Ectodermal cell (in vitro differentiated cells): ENCODE data around the gene CDC42EP5.
A peak's percentile ranks its signal among the peaks of the same experiment; 100 is the strongest.
"Not testable (repeated sequence)": the region's sequence is repeated elsewhere in the genome, so short reads cannot be mapped to it uniquely, and the experiment has no call there.

ENCODE experiments used
- H3K27ac ChIP-seq: 2 replicates; pipeline ENCODE4 v1.7.0; 2013; ENCODE audit warnings: mild to moderate bottlenecking, low read depth, low read length; ENCODE audit not compliant: insufficient read depth, poor library complexity, severe bottlenecking
- H3K27me3 ChIP-seq: 2 replicates; pipeline ENCODE4 v1.7.0; 2013; ENCODE audit warnings: mild to moderate bottlenecking, low read length; ENCODE audit not compliant: insufficient read depth, control insufficient read depth, poor library complexity, severe bottlenecking
- H3K36me3 ChIP-seq: one replicate; pipeline ENCODE4 v1.7.0; 2013; ENCODE audit warnings: low read length; ENCODE audit not compliant: control insufficient read depth, insufficient read depth
- H3K4me1 ChIP-seq: one replicate; pipeline ENCODE4 v1.7.0; 2013; ENCODE audit warnings: low read length; ENCODE audit not compliant: control insufficient read depth, insufficient read depth
- H3K4me3 ChIP-seq: 2 replicates; pipeline ENCODE4 v1.7.0; 2013; ENCODE audit warnings: low read depth, low read length, control low read depth; ENCODE audit not compliant: insufficient read depth
- H3K9me3 ChIP-seq: 2 replicates; pipeline ENCODE4 v1.7.0; 2013; ENCODE audit warnings: mild to moderate bottlenecking, low read length, moderate library complexity; ENCODE audit not compliant: control insufficient read depth
- WGBS, 2 experiments: methylation state at CpG; one replicate each; pipeline ENCODE4 v1.1.7; 2013; ENCODE audit warnings: missing lambda C conversion rate in 2 of 2; 5-methylcytosine and 5-hydroxymethylcytosine counted together

CDC42EP5 gene

DNA sequence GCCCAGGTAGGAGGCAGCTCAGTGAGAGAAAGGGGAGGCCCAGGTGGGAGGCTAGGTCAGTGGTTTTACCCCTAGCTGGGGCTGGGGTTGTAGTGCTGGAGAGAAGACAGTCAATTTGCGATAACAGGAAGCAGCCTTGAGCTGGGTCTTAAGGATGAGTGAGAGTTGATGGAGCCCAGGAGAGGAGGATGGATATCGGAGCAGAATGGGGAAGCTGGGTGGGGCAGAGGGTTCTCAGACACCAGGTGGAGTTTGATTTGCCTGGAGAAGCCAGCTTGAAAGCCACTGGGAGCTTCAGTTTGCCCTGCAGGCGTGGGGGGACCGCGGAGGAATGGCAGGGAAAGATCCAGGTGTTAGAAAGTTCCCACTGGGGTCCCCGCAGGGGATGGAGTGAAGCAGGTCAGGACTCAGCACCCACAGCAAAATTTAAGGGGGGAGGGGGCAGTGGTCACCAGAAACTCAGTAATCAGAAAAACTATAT, 836 bp upstream of the CDC42EP5 start:
- H3K4me1 ChIP-seq = peaks cover 16% of the 10 kb centered on the region
- H3K9me3 ChIP-seq = no peaks in the 10 kb centered on the region
- H3K27ac ChIP-seq = no peak overlapping the region
- WGBS, 2 experiments = 73% methylated on average over 5 to 6 of the region's 6 CpGs
- no peak overlapping the region for H3K4me3 ChIP-seq
- H3K36me3 ChIP-seq = no peaks in the 10 kb centered on the region
- peaks cover 25% of the 10 kb centered on the region for H3K27me3 ChIP-seq

DNA sequence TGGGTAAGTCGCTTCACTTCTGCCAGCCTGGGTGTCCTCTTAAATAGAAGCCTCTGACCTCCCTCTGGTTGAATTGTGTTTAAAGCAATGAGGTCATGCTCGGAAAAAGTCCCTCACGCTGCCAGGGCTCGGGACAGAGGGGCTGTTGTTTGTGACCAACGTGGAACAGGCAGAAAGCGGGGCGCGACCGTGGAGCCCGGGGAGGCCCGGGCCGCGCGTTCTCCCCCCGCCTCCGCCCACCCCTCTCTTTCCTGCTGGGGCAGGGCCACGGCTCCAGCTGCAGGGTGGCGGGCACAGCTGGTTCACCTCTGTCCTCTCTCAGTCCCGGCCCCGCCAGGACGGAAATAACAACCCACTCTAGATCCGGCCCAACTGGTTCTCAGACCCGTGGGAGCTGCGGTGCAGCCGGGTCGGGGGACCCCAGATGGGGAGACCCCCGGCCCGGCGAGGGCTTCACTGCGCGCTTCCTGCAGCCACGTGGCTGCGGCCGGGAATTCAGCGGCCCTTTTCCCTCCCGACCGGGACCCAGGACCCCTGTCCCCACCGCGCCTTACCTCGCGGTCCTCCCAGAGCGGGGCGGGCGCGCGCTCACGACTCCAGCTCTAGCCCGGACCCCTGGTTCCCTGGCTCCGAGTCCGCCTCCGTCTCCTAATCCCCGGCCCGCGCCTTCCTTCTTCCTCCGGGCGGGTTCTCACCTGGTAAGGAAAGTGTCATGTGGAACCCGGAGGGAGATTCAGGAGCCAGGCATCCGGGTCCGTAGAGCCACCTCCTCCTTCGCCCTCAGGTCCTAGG, 1.9 kb downstream of the CDC42EP5 start:
- H3K4me1 ChIP-seq = peaks cover 16% of the 10 kb centered on the region
- peak overlapping the region; percentile 27 for H3K4me3 ChIP-seq
- WGBS, 2 experiments = 16 to 20% methylated on average over 60 of the region's 60 CpGs
- H3K36me3 ChIP-seq = no peaks in the 10 kb centered on the region
- no peak overlapping the region for H3K27ac ChIP-seq
- no peaks in the 10 kb centered on the region for H3K9me3 ChIP-seq
- H3K27me3 ChIP-seq = peaks cover 28% of the 10 kb centered on the region

DNA sequence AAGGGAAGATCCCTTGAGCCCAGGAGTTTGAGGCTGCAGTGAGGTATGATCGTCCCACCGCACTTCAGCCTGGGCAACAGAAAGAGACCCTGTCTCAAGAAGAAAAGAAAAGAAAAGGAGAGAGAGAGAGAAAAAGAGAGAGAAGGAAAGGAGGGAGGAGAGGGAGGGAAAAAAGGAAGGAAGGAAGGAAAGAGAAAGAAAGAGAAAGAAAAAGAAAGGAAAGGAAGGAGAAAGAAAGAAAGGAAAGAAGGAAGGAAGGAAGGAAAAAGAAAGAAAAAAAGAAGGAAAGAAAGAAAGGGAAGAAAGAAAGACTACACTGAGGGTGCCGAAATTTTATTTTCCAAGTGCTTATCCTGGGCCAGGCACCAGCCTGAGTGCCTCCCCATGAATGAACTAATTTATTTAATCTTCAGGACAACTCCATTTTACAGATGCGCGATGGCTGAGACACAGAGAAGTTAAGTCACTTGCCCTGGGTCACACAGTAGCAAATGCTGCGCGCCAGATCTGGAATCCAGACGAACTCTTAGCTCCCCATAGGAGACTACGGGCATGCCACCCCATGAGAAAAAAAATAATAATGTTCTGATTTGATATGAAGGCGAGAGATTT, 2.7 kb downstream of the CDC42EP5 start:
- WGBS, 2 experiments = 86% methylated on average over 10 of the region's 10 CpGs
- peaks cover 16% of the 10 kb centered on the region for H3K4me1 ChIP-seq
- no peaks in the 10 kb centered on the region for H3K36me3 ChIP-seq
- no peak overlapping the region for H3K4me3 ChIP-seq
- H3K27me3 ChIP-seq = peaks cover 35% of the 10 kb centered on the region
- H3K9me3 ChIP-seq = no peaks in the 10 kb centered on the region
- no peak overlapping the region for H3K27ac ChIP-seq

GRCh38 chr19:54469496-54469934, 3.6 kb downstream of the CDC42EP5 start:
- H3K9me3 ChIP-seq = no peaks in the 10 kb centered on the region
- H3K4me1 ChIP-seq = peaks cover 16% of the 10 kb centered on the region
- no peak overlapping the region for H3K4me3 ChIP-seq
- no peaks in the 10 kb centered on the region for H3K36me3 ChIP-seq
- no peak overlapping the region for H3K27ac ChIP-seq
- peaks cover 37% of the 10 kb centered on the region for H3K27me3 ChIP-seq
- whole genome bisulfite sequencing, 2 experiments = 66 to 71% methylated on average over 8 of the region's 8 CpGs

DNA sequence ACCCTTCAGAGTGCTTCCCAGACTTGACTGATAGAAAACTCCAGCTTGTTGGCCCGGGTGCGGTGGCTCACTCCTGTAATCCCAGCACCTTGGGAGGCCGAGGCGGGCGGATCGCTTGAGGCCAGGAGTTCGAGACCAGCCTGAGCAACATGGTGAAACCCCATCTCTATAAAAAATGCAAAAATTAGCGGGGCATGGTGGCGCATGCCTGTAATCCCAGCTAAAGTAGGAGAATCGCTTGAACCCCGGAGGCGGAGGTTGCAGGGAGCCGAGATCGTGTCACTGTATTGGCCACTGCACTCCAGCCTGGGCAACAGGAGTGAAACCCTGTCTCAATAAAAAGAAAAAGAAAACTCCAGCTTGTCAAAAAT, 7.0 kb downstream of the CDC42EP5 start:
- 92% methylated on average over 14 of the region's 14 CpGs for WGBS, 2 experiments
- not testable (repeated sequence) for H3K36me3 ChIP-seq, H3K9me3 ChIP-seq, H3K27ac ChIP-seq, H3K4me3 ChIP-seq, H3K4me1 ChIP-seq
- H3K27me3 ChIP-seq = peaks cover 38% of the 10 kb centered on the region

DNA sequence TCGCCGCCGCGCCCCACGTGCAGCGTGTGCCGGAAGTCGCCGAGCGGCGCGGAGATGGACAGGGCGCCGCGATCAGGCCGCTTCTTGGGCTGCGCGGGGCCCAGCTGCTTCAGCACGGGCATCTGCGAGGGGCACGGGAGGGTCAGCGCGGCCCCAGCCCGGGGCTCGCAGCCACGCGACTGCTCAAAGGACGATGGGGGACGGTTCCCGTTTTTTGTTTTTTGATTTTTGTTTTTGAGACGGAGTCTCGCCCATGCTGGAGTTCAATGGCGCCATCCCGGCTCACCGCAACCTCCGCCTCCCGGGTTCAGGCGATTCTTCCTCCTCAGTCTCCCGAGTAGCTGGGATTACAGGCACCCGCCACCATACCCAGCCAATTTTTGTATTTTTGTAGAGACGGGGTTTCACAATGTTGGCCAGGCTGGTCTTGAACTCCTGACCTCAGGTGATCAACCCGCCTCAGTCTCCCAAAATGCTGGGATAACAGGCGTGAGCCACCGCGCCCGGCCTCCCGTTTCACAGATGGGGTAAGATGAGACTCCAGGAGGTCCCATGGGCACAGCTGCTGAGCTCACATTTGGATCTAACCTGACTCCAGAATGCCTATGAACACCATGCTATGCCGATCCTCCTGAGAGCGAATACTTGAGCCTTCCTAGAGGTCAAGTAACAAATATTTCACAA, 7.5 kb downstream of the CDC42EP5 start:
- no peaks in the 10 kb centered on the region for H3K4me1 ChIP-seq
- no peak overlapping the region for H3K27ac ChIP-seq
- peaks cover 13% of the 10 kb centered on the region for H3K36me3 ChIP-seq
- WGBS, 2 experiments = 84 to 87% methylated on average over 49 of the region's 49 CpGs
- no peaks in the 10 kb centered on the region for H3K9me3 ChIP-seq
- no peak overlapping the region for H3K4me3 ChIP-seq
- peaks cover 32% of the 10 kb centered on the region for H3K27me3 ChIP-seq

DNA sequence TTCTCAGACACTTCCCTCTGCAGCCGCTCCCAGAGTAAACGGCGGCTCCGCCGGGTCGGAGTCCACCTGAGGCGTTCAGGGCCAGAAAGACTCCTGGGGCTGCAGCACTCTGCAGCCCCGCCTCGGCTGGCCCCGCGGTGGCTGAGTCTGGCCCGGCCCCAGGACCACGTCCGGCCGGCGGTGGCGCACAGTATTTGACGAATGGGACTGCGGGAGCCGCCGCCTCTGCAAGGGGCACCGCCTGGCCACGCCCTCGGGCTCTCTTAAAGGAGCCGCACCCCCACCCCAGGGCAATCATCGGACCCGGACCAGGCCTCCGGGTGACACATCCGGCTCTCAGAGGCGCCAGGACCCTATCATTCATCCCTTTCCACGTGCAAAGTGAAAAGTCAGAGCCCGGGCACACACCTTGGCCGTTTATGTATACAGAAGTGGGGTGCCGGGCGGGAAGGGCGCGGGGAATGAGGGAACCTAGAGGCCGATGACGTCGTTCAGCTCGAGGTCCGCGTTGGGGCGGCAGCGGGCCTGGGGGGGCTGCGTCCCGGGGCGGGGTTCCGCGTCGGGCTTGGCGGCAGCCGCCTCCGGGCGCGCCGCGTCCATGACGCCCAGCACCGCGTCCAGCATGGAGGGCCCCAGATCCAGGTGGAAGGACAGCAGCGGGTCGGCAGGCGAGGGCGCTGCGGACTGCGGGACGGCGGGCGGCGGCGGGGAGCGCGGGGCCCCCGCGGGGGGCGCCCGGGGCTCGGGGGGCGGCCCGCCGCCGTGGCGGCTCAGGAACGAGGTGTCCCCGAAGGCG, 8.3 kb downstream of the CDC42EP5 start:
- Histone ChIP-seq H3K4me3 (peak overlapping the region; percentile 51), H3K27me3 (peaks cover 25% of the 10 kb centered on the region), H3K4me1 (no peaks in the 10 kb centered on the region), H3K9me3 (no peaks in the 10 kb centered on the region), H3K27ac (peak overlapping the region; percentile 91), H3K36me3 (peaks cover 18% of the 10 kb centered on the region)
- WGBS, 2 experiments = 7 to 8% methylated on average over 87 of the region's 87 CpGs

DNA sequence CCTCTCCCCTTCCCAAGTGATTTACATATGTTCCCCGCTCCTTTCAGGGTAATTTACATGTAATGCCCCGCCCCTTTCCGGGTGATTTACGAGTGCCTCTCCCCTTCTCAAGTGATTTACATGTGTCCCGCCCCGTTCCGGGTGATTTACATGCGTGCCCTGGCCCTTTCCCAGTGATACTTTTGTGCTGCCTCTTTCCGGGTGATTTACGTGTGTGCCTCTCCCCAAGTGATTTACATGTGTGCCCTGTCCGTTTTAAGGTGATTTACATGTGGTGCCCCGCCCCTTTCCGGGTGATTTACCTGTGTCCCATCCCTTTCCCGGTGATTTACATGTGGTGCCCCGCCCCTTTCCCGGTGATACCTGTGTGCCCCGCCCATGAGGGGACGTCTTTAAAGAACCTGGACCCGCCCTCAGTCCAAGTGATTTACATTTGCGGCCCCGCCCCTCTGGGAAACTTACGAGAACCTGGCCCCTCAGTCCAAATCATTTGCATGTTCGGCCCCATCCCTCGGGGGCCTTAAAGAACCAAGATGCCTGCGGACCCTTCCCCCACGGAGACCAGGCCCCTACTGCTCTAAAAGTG, 9.0 kb downstream of the CDC42EP5 start:
- H3K27ac ChIP-seq = peak overlapping the region; percentile 91
- H3K36me3 ChIP-seq = peaks cover 23% of the 10 kb centered on the region
- H3K27me3 ChIP-seq = peaks cover 18% of the 10 kb centered on the region
- 0% methylated on average over 26 of the region's 26 CpGs for WGBS, 2 experiments
- H3K4me3 ChIP-seq = peak overlapping the region; percentile 51
- H3K4me1 ChIP-seq = no peaks in the 10 kb centered on the region
- no peaks in the 10 kb centered on the region for H3K9me3 ChIP-seq

DNA sequence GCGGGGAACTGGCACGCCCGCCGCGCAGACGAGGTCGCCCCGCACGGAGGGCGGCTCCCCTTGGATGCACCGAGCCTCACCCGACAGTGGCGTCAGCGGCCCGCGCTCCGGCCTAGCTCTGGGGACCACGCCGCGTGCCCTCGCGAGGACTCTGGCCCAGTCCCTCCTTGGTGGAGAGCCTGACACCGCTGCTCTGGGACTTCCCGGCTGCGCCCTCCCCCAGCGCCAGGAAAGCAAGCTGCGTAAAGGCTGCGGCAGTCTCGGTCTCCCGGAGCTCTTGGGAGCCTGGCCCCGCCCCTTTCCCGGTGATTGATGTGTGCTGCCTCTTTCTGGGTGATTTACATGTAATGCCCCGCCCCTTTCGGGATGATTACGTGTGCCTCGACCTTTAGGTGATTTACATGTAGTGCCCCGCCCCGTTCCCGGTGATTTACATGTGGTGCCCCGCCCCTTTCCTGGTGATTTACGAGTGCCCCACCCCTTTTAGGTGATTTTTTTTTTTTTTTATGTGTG, 9.5 kb downstream of the CDC42EP5 start, which contains the start of gene LENG9:
LENG9 (minus strand) TSS at position 248 of the 513 bp plus-strand sequence. CDS start 252 bp downstream, outside the sequence.
- Histone ChIP-seq H3K9me3 (no peaks in the 10 kb centered on the region), H3K4me1 (no peaks in the 10 kb centered on the region), H3K27ac (peak within 1 kb of the TSS; percentile 91), H3K27me3 (peaks cover 18% of the 10 kb centered on the region), H3K36me3 (peaks cover 29% of the 10 kb centered on the region), H3K4me3 (peak within 1 kb of the TSS; percentile 51)
- 0 to 1% methylated on average over 41 of the region's 41 CpGs for WGBS, 2 experiments
